ENCODE results near the gene SRD5A1.

GRCh38 chr5:6674421-6674820 lies 41.2 kb downstream of the SRD5A1 start:
- TF ChIP-seq, protein P1, sequence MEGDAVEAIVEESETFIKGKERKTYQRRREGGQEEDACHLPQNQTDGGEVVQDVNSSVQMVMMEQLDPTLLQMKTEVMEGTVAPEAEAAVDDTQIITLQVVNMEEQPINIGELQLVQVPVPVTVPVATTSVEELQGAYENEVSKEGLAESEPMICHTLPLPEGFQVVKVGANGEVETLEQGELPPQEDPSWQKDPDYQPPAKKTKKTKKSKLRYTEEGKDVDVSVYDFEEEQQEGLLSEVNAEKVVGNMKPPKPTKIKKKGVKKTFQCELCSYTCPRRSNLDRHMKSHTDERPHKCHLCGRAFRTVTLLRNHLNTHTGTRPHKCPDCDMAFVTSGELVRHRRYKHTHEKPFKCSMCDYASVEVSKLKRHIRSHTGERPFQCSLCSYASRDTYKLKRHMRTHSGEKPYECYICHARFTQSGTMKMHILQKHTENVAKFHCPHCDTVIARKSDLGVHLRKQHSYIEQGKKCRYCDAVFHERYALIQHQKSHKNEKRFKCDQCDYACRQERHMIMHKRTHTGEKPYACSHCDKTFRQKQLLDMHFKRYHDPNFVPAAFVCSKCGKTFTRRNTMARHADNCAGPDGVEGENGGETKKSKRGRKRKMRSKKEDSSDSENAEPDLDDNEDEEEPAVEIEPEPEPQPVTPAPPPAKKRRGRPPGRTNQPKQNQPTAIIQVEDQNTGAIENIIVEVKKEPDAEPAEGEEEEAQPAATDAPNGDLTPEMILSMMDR (IDR thresholded peaks at IDR 0.05; ENCODE audit: low read length) = no peak
- TF ChIP-seq EZH2 (optimal IDR thresholded peaks at IDR 0.05; ENCODE audit: low read depth, low read length) = no peak

Data from MM.1S (cell line).